Naive thymus-derived CD4-positive, alpha-beta T cell (primary cell): ENCODE data around the gene VCP. TPM values are rescaled to one million over a fixed set of nuclear protein-coding genes. Genes with fewer than 3 reads are reported as not detected.
"Not testable (repeated sequence)": the region's sequence is repeated elsewhere in the genome, so short reads cannot be mapped to it uniquely, and the experiment has no call there.

Experiments used
- ATAC-seq: fragments of 150-1000 bp; cut with Tn5 transposase; 2 replicates; pipeline ENCODE4 v1.10.0; 2021; ENCODE audit warnings: mild to moderate bottlenecking, moderate library complexity
- CTCF ChIA-PET: fragments of 350-600 bp; sonication (Branson Sonifier 250); formaldehyde crosslinking; loops from one replicate; lab custom pipeline; 2021; ENCODE audit warnings: antibody characterized with exemption; lab: Charles Lee
- POLR2A ChIA-PET: fragments of 350-600 bp; sonication (Branson Sonifier 250); formaldehyde crosslinking; loops from one replicate; lab custom pipeline; 2021; ENCODE audit warnings: antibody characterized with exemption, inconsistent platforms; lab: Charles Lee
- DNase-seq, 9 donors: peaks; one replicate each; pipeline versions ENCODE4 v3.0.0 to v3.0.0-alpha.2; 2020 to 2022; ENCODE audit warnings: mixed read lengths in 1 of 9
- H3K27ac ChIP-seq: one replicate; pipeline ENCODE4 v1.7.0; 2013; ENCODE audit warnings: mild to moderate bottlenecking, low read depth, low read length, moderate library complexity
- H3K27me3 ChIP-seq, 2 donors: one replicate each; pipeline ENCODE4 v1.7.0; 2013; ENCODE audit warnings: low read length in 2 of 2, mild to moderate bottlenecking in 2 of 2, moderate library complexity in 2 of 2; ENCODE audit not compliant: control insufficient read depth in 2 of 2, insufficient read depth in 2 of 2
- H3K36me3 ChIP-seq, 3 experiments: 1 replicate in 2 of 3; 2 replicates in 1 of 3; pipeline ENCODE4 v1.7.0; 2013; ENCODE audit warnings: low read length in 3 of 3, mild to moderate bottlenecking in 3 of 3, moderate library complexity in 1 of 3; ENCODE audit not compliant: insufficient read depth in 3 of 3, control insufficient read depth in 2 of 3
- H3K4me1 ChIP-seq, 2 donors: one replicate each; pipeline ENCODE4 v1.7.0; 2013; ENCODE audit warnings: low read length in 2 of 2, mild to moderate bottlenecking in 2 of 2, moderate library complexity in 1 of 2; ENCODE audit not compliant: control insufficient read depth in 2 of 2, insufficient read depth in 2 of 2
- H3K4me3 ChIP-seq: 2 replicates; pipeline ENCODE4 v1.7.0; 2013; ENCODE audit warnings: mild to moderate bottlenecking, low read length
- H3K9me3 ChIP-seq, 3 experiments: 1 replicate in 2 of 3; 2 replicates in 1 of 3; pipeline ENCODE4 v1.7.0; 2013; ENCODE audit warnings: low read length in 3 of 3; ENCODE audit not compliant: control insufficient read depth in 2 of 3
- H3K27ac Mint-ChIP-seq, 9 donors: one replicate each; pipeline ENCODE4 v1.8.0; 2020 to 2022; ENCODE audit warnings: mixed read lengths in 9 of 9, mild to moderate bottlenecking in 8 of 9, moderate library complexity in 5 of 9, inconsistent platforms in 2 of 9
- H3K27me3 Mint-ChIP-seq, 5 donors: one replicate each; pipeline ENCODE4 v1.8.0; 2021 to 2022; ENCODE audit warnings: mixed read lengths in 5 of 5, mild to moderate bottlenecking in 1 of 5
- H3K36me3 Mint-ChIP-seq, 5 donors: one replicate each; pipeline ENCODE4 v1.8.0; 2020 to 2022; ENCODE audit warnings: mixed read lengths in 5 of 5, mild to moderate bottlenecking in 3 of 5, inconsistent platforms in 1 of 5
- H3K4me1 Mint-ChIP-seq, 7 donors: one replicate each; pipeline ENCODE4 v1.8.0; 2020 to 2022; ENCODE audit warnings: mixed read lengths in 7 of 7, mild to moderate bottlenecking in 3 of 7, inconsistent platforms in 1 of 7
- H3K4me3 Mint-ChIP-seq, 10 donors: one replicate each; pipeline ENCODE4 v1.8.0; 2020 to 2022; ENCODE audit warnings: mild to moderate bottlenecking in 10 of 10, mixed read lengths in 10 of 10, moderate library complexity in 6 of 10, inconsistent platforms in 2 of 10
- H3K9me3 Mint-ChIP-seq, 11 donors: one replicate each; pipeline ENCODE4 v1.8.0; 2020 to 2022; ENCODE audit warnings: mixed read lengths in 11 of 11, mild to moderate bottlenecking in 4 of 11, inconsistent platforms in 1 of 11, moderate library complexity in 1 of 11
- intact Hi-C, 2 donors: fragments of 100-400 bp; cut with micrococcal nuclease; formaldehyde crosslinking; loops; one replicate each; pipeline ENCODE4 v1.15.1; 2023
- polyA plus RNA-seq, 2 donors: library from polyadenylated mRNA; unstranded; fragments of 300-500 nt; fragmentation: Illumina TruSeq; gene quantifications; one replicate each; pipeline ENCODE4 v1.2.3, GENCODE V29; 2021
- total RNA-seq, 6 experiments: library from RNA in 5 of 6; stranded (reverse) in 5 of 6; gene quantifications; 1 replicate in 5 of 6; 2 replicates in 1 of 6; pipeline ENCODE4 v1.2.3 and lab custom pipeline; 2021 to 2026

VCP gene
- total and polyA plus RNA-seq, 7 experiments from 2014 or later: 134 to 259 (median 198) TPM

DNA sequence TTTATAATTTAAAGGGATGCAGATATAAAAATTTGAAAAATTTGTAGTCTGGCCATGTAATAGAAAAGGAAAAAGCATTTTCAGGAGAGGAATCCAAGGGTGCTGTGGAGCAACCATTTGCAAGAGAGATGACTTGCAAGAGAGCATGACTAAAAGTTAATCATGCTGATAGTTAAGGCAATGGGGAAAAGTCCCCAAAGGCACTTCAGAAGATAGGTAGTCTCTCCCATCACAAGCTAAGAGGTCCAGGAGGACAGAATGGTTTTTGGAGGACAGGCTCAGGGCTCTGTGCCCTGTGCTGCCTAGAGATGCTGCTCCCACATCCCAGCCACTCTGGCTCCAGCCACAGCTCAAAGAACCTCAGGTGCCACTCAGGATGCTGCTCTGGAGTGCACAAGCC is 44.1 kb downstream of the VCP start:
- CTCF ChIA-PET: no interaction called here
- H3K27me3 Mint-ChIP-seq: no peaks in the 10 kb centered on the region
- H3K27ac ChIP-seq: no peak overlapping the region
- DNase-seq (no peak), ATAC-seq (no peak)
- H3K36me3 Mint-ChIP-seq: peaks cover 0 to 29% (median 10%) of the 10 kb centered on the region in 5 donors
- no peaks in the 10 kb centered on the region for H3K4me1 ChIP-seq
- intact Hi-C loops: no loop called here
- POLR2A ChIA-PET: interaction anchor here (0.7 to 1.1 kb wide), 2 partner anchors 43 to 44 kb away, joined by 3 read pairs; partner anchors contain the start of gene VCP
- H3K9me3 ChIP-seq: no peaks in the 10 kb centered on the region
- no peak overlapping the region for H3K4me3 ChIP-seq
- H3K9me3 Mint-ChIP-seq: no peaks in the 10 kb centered on the region
- no peak overlapping the region for H3K27ac Mint-ChIP-seq
- H3K4me1 Mint-ChIP-seq: peaks cover 13 to 21% (median 16%) of the 10 kb centered on the region in 7 donors
- no peaks in the 10 kb centered on the region for H3K36me3 ChIP-seq
- no peak overlapping the region for H3K4me3 Mint-ChIP-seq
- H3K27me3 ChIP-seq: no peaks in the 10 kb centered on the region

DNA sequence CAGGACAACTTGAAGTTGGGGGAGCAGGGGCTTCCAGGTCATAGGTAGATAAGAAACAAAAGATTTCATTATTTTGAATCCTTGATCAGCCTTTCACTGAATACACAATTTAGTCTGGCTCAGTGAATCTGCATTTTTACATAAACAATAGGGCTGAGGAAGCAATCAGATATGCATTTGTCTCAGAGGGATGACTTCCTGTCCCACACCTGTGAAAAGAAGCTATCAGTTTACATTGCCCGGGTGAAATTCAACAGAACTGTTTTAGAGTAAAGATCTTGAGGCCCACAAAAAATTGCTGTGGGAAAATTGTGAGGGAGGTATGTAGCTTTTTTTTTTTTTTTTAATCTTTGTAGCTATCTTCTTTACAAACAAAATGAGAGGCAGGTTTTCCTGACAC is 44.6 kb downstream of the VCP start:
- no peaks in the 10 kb centered on the region for H3K27me3 Mint-ChIP-seq
- H3K27ac Mint-ChIP-seq: peak overlapping the region in 1 of 9 donors; percentile 10
- Histone ChIP-seq H3K27me3 (no peaks in the 10 kb centered on the region), H3K36me3 (no peaks in the 10 kb centered on the region), H3K4me3 (no peak overlapping the region), H3K27ac (no peak overlapping the region), H3K4me1 (no peaks in the 10 kb centered on the region), H3K9me3 (no peaks in the 10 kb centered on the region)
- ChIA-PET POLR2A (interaction anchor here (0.7 to 1.1 kb wide), 2 partner anchors 43 to 45 kb away, joined by 3 read pairs; partner anchors contain the start of gene VCP), CTCF (no interaction called here)
- H3K9me3 Mint-ChIP-seq: no peaks in the 10 kb centered on the region
- no peak overlapping the region for H3K4me3 Mint-ChIP-seq
- H3K4me1 Mint-ChIP-seq: peaks cover 14 to 22% (median 19%) of the 10 kb centered on the region in 7 donors
- ATAC-seq (no peak), DNase-seq (no peak)
- peaks cover 0 to 24% (median 10%) of the 10 kb centered on the region in 5 donors for H3K36me3 Mint-ChIP-seq
- intact Hi-C loops: no loop called here

DNA sequence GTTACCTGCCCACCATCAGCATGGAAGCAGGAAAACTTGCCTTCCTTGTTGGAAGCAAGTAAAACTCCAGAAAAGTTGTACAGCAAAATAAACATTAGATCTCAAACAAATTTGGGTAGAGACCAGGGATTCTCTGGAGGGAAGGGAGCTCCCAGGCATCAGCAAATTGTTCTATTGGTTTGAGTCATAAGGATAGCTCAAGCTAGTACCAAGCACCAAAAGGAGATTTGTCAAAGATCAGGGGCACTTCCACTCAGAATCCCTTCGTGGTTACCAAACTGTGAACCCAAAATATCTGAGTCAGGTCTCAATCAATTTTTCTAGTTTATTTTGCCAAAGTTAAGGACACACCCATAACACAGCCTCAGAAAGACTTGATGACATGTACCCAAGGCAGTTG is 45.1 kb downstream of the VCP start:
- DNase-seq (no peak), ATAC-seq (no peak)
- no peaks in the 10 kb centered on the region for H3K27me3 ChIP-seq
- CTCF ChIA-PET: no interaction called here
- Mint-ChIP-seq H3K27me3 (no peaks in the 10 kb centered on the region), H3K4me1 (peaks cover 14 to 22% (median 19%) of the 10 kb centered on the region in 7 donors), H3K9me3 (no peaks in the 10 kb centered on the region), H3K36me3 (peaks cover 0 to 23% (median 12%) of the 10 kb centered on the region in 5 donors), H3K27ac (peak overlapping the region in 1 of 9 donors; percentile 4), H3K4me3 (no peak overlapping the region)
- H3K9me3 ChIP-seq: no peaks in the 10 kb centered on the region
- H3K4me3 ChIP-seq: no peak overlapping the region
- intact Hi-C loops: no loop called here
- no peaks in the 10 kb centered on the region for H3K36me3 ChIP-seq
- no peaks in the 10 kb centered on the region for H3K4me1 ChIP-seq
- H3K27ac ChIP-seq: no peak overlapping the region
- POLR2A ChIA-PET: interaction anchor here (1.1 kb wide), 1 partner anchor 45 kb away, joined by 3 read pairs; the partner anchor contains the start of gene VCP

DNA sequence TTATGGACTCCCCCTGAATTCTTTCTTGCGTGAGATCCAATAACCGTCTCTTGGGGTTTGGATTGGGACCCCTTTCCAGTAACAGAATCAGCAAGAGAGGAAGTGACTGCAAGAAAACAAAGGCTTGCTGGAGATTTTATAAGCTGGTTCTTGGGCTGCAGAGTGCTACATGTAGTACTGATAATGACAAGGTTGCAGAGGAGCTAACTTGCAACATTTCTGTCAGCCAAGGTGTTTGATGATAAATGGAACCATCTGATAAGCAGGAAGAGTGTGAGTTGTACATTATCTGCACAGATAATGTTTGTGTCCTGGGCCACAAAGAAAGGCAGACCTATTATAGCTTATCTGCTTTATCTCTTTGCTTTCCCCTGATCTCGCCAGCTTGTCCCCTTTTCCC is 45.8 kb downstream of the VCP start:
- intact Hi-C loops: no loop called here
- Mint-ChIP-seq H3K9me3 (no peaks in the 10 kb centered on the region), H3K27me3 (no peaks in the 10 kb centered on the region), H3K4me3 (no peak overlapping the region), H3K36me3 (peaks cover 6 to 30% (median 17%) of the 10 kb centered on the region in 5 donors), H3K4me1 (peaks cover 14 to 22% (median 19%) of the 10 kb centered on the region in 7 donors), H3K27ac (peak overlapping the region in 2 of 9 donors; percentile 4 to 28)
- DNase-seq: no peak
- H3K4me3 ChIP-seq: no peak overlapping the region
- POLR2A ChIA-PET: no interaction called here
- H3K9me3 ChIP-seq: no peaks in the 10 kb centered on the region
- H3K27me3 ChIP-seq: no peaks in the 10 kb centered on the region
- H3K4me1 ChIP-seq: no peaks in the 10 kb centered on the region
- no peak overlapping the region for H3K27ac ChIP-seq
- no peaks in the 10 kb centered on the region for H3K36me3 ChIP-seq
- CTCF ChIA-PET: no interaction called here
- ATAC-seq: peak; percentile 54

DNA sequence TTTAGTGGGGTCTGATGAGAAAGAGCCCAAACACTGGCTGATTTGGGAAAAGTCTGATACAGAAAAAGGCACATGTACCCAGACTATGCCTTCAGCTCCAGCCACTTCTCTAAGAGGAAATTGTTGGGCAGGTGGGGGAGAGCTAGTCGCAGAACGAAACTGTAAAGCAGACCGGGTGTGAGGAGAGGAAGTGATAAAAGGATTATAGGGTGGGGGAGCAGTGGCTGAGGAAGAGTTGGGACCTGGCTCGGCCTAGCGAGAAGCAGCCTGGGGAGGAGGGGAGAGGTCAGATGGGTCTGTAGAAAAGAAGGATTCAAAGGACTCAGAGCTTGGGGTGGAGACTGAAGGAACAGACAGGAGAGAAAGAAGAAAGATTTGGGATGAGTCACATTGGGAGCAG is 49.0 kb downstream of the VCP start:
- H3K4me1 Mint-ChIP-seq: peaks cover 12 to 22% (median 18%) of the 10 kb centered on the region in 7 donors
- H3K27me3 ChIP-seq, H3K36me3 ChIP-seq, DNase-seq, POLR2A ChIA-PET, H3K9me3 Mint-ChIP-seq, H3K4me1 ChIP-seq, ATAC-seq, H3K27me3 Mint-ChIP-seq, CTCF ChIA-PET, intact Hi-C loops, H3K27ac ChIP-seq, H3K4me3 ChIP-seq, H3K9me3 ChIP-seq: not testable (repeated sequence)
- peak overlapping the region in 3 of 9 donors; percentile 9 to 13 (median 11) for H3K27ac Mint-ChIP-seq
- peak overlapping the region in 3 of 10 donors; percentile 6 to 41 (median 24) for H3K4me3 Mint-ChIP-seq
- H3K36me3 Mint-ChIP-seq: peaks cover 12 to 33% (median 25%) of the 10 kb centered on the region in 5 donors

DNA sequence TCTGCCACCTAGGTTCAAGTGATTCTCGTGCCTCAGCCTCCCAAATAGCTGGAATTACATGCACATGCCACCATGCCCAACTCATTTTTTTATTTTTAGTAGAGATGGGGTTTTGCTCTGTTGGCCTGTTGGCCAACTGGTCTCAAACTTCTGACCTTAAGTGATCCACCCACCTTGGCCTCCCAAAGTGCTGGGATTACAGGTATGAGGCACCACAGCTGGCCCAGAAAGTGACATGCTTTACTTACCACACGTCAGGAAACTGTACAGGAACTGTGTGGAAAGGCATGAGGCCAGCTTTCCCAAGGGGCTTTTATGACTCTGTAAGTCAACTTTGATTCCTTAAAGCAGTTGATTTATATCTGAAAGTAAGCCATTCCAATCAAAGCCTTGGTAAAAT is 57.9 kb downstream of the VCP start:
- no peaks in the 10 kb centered on the region for H3K36me3 ChIP-seq
- DNase-seq: no peak
- H3K4me1 Mint-ChIP-seq: peaks cover 0 to 17% (median 13%) of the 10 kb centered on the region in 7 donors
- H3K4me3 ChIP-seq: no peak overlapping the region
- H3K36me3 Mint-ChIP-seq: peaks cover 8 to 34% (median 22%) of the 10 kb centered on the region in 5 donors
- POLR2A ChIA-PET: no interaction called here
- no peaks in the 10 kb centered on the region for H3K27me3 ChIP-seq
- H3K27ac ChIP-seq: no peak overlapping the region
- H3K4me1 ChIP-seq: peaks cover 0 to 4% of the 10 kb centered on the region in 2 donors
- H3K9me3 Mint-ChIP-seq: peaks cover 2 to 15% (median 12%) of the 10 kb centered on the region in 11 donors
- H3K27me3 Mint-ChIP-seq: no peaks in the 10 kb centered on the region
- intact Hi-C loops: no loop called here
- no peak for ATAC-seq
- CTCF ChIA-PET: interaction anchor here (0.7 kb wide), 1 partner anchor 41 kb away, joined by 4 read pairs; no protein-coding TSS in a partner anchor
- peaks cover 0 to 7% (median 0%) of the 10 kb centered on the region in 3 experiments for H3K9me3 ChIP-seq
- no peak overlapping the region for H3K27ac Mint-ChIP-seq
- no peak overlapping the region for H3K4me3 Mint-ChIP-seq
